Activated CD4-positive, alpha-beta T cell treated with anti-CD3 and anti-CD28 coated beads, Interleukin-2, amount 50 U/mL, for 24 hours (primary cell): Measurements from ENCODE around the gene GAS6.
"Not testable (repeated sequence)": the region's sequence is repeated elsewhere in the genome, so short reads cannot be mapped to it uniquely, and the experiment has no call there.

Source experiments
- DNase-seq, 2 donors: peaks; one replicate each; pipeline ENCODE4 v3.0.0-alpha.2; 2020; ENCODE audit warnings: low read depth in 1 of 2, low spot score in 1 of 2

The GAS6 gene

GRCh38 chr13:113839536-113840204 lies 24.2 kb downstream of the GAS6 start:
- DNase-seq = no peak

- DNase-seq = no peak
Measured at GRCh38 chr13:113838711-113839201, 25.1 kb downstream of the GAS6 start.

DNA sequence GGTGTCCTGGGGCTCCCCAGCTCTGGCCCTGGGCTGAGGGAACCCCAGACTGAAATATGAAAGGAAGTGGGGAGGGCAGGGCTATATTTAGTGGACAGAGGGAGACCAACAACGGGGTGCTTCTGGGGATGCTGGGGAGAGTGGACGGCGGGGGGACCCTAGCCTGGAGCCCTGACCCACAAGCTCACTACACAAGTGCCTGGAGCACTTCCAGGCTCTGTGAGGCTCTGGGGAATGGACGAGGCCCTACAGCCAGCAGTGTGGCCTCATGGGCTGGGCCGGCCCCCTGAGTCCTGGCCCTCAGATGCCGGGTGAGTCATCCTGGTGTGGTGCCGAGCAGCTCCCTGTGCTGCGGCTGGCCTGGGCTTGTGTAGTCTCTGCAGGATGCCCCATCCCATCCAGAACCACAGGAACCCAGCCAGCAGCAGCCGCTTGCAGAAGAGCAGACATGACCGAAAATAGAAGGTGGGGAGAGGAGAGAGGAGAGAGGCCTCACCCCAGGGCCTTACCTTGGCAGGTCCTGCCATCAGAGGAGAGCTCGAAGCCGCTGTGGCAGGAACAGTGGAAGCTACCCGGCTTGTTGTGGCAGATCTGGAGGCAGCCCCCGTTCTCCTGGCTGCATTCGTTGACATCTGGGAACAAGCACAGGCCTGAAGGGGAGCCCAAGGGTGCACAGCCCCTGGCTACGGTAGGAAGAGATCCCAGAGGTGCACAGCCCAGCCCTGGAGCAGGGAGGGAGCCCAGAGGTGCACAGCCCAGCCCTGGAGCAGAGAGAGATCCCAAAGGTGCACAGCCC lies 26.1 kb downstream of the GAS6 start:
- no peak for DNase-seq

DNA sequence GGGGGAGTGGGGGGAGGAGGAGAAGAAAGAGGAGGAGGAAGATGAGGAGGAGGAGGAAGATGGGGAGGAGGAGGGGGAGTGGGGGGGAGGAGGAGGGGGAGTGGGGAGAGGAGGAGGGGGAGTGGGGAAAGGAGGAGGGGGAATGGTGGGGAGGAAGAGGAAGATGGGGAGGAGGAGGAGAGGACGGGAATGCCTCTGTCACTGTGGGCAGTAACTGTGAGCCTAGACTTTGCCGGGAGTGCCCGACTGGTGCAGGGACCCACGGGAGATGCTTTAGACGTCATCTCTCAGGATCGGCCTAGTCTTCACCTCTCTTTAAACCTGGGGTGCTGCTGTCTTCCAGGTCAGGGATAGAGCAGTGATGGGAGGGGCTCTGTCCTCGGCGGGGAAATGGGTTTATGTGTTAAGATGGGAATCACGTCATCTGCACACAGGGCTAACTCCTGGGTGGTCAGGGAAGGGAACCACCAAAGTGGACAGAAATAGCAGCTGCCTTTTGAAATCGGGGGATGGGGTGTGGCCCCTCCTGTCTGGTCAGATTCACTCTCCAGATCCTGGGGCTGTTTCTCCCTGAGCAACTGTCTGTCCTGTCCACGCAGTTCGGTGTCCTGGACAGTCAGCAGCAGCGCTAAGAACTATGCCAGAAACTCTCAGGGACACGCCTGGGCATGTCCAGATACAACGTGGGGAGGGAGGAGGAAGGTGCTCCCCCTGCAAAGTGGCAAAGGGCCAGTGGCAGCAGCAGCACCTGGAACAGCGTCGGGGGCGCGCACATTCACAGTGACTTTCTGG lies 26.9 kb downstream of the GAS6 start:
- no peak for DNase-seq

GRCh38 chr13:113835461-113836270 lies 28.2 kb downstream of the GAS6 start:
- no peak for DNase-seq

- DNase-seq = no peak
Measured at GRCh38 chr13:113834496-113835200, 29.2 kb downstream of the GAS6 start.

DNA sequence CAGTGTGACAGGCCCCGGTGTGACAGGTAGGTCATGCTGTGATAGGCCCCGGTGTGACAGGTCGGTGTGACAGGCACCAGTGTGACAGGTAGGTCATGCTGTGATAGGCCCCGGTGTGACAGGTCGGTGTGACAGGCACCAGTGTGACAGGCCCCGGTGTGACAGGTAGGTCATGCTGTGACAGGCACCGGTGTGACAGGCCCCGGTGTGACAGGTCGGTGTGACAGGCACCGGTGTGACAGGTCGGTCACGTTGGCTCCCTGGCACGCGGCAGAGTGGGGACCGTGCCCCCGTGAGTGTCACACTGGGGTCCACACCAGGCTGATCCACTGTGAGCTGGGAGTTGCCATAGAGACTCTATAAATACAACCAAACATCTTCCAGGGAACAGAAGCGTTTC lies 29.9 kb downstream of the GAS6 start:
- not testable (repeated sequence) for DNase-seq

- DNase-seq = no peak
Measured at GRCh38 chr13:113833111-113833830, 30.6 kb downstream of the GAS6 start.

GRCh38 chr13:113832631-113833030 lies 31.2 kb downstream of the GAS6 start:
- no peak for DNase-seq

- DNase-seq = no peak
Measured at GRCh38 chr13:113832205-113832604, 31.7 kb downstream of the GAS6 start.

GRCh38 chr13:113831061-113831460 lies 32.8 kb downstream of the GAS6 start:
- no peak for DNase-seq

- not testable (repeated sequence) for DNase-seq
Measured at GRCh38 chr13:113830426-113830950, 33.4 kb downstream of the GAS6 start.

GRCh38 chr13:113828282-113828825 lies 35.5 kb downstream of the GAS6 start:
- DNase-seq = no peak

- no peak for DNase-seq
Measured at GRCh38 chr13:113827021-113827420, 36.9 kb downstream of the GAS6 start.

GRCh38 chr13:113826446-113826845 lies 37.4 kb downstream of the GAS6 start:
- not testable (repeated sequence) for DNase-seq

DNA sequence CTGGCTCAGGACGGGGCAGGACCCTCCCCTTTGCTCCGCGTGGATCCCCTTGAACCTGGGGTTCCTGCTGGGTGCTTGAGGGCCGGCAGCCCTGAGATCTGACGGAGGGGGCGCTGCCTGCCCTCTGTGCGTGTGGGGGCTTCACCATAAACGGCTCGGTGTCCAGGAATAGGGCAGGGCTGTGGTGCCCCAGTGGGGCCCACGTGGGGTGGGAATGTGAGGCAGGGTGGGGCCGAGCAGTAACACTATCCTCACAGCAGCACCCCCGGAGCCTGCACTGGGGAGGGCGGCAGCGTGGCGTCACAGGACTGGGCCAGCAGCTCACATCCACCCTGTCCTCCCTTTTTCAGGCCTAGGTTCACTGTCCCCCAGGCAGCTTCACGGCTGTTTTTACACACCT lies 38.0 kb downstream of the GAS6 start:
- DNase-seq = no peak

GRCh38 chr13:113823771-113824170 lies 40.1 kb downstream of the GAS6 start:
- no peak for DNase-seq

GRCh38 chr13:113822956-113823744 lies 40.7 kb downstream of the GAS6 start:
- no peak for DNase-seq
